AG04450 (cell line): Measurements from ENCODE around the gene ZNHIT6. TPM values are rescaled to one million over a fixed set of nuclear protein-coding genes. Genes with fewer than 3 reads are reported as not detected.

Source experiments
- CTCF ChIA-PET: fragments of 300-600, 350-600 bp; formaldehyde crosslinking; extraction: SDS; loops from one replicate; lab custom pipeline; 2022; ENCODE audit warnings: antibody characterized with exemption, inconsistent platforms; lab: Charles Lee
- POLR2A ChIA-PET: fragments of 350-600 bp; formaldehyde crosslinking; extraction: SDS; loops from one replicate; lab custom pipeline; 2021; ENCODE audit warnings: antibody characterized with exemption, inconsistent platforms; lab: Yijun Ruan, JAX
- DNase-seq: peaks from one replicate; pipeline ENCODE4 v3.0.0-alpha.2; 2011; ENCODE audit warnings: low read depth, low spot score
- H3K27ac ChIP-seq: one replicate; pipeline ENCODE4 v1.5.1; 2012; ENCODE audit warnings: low read depth, low read length, control low read depth
- H3K27me3 ChIP-seq: one replicate; pipeline ENCODE4 v1.6.0; 2012; ENCODE audit warnings: low read length; ENCODE audit not compliant: control insufficient read depth, insufficient read depth
- H3K4me3 ChIP-seq: 2 replicates; pipeline ENCODE4 v1.5.1; 2011; ENCODE audit warnings: mild to moderate bottlenecking, low read depth, low read length, control low read depth
- H3K9me3 ChIP-seq: 2 replicates; pipeline ENCODE4 v1.5.1; 2012; ENCODE audit warnings: low read length; ENCODE audit not compliant: control insufficient read depth, insufficient read depth
- polyA plus RNA-seq: library from polyadenylated mRNA; depleted of rRNA; stranded (reverse); fragments of >200 nt; gene quantifications from 2 replicates; pipeline ENCODE4 v1.2.3, GENCODE V29; 2011
- TF ChIP-seq, protein P1 (sequence below): IDR thresholded peaks from 2 replicates; pipeline ENCODE4 v1.5.1; 2011; ENCODE audit warnings: low read depth, low read length, control low read depth, inconsistent platforms

Gene ZNHIT6
- polyA plus RNA-seq, 1 experiment, result 19.2 TPM

DNA sequence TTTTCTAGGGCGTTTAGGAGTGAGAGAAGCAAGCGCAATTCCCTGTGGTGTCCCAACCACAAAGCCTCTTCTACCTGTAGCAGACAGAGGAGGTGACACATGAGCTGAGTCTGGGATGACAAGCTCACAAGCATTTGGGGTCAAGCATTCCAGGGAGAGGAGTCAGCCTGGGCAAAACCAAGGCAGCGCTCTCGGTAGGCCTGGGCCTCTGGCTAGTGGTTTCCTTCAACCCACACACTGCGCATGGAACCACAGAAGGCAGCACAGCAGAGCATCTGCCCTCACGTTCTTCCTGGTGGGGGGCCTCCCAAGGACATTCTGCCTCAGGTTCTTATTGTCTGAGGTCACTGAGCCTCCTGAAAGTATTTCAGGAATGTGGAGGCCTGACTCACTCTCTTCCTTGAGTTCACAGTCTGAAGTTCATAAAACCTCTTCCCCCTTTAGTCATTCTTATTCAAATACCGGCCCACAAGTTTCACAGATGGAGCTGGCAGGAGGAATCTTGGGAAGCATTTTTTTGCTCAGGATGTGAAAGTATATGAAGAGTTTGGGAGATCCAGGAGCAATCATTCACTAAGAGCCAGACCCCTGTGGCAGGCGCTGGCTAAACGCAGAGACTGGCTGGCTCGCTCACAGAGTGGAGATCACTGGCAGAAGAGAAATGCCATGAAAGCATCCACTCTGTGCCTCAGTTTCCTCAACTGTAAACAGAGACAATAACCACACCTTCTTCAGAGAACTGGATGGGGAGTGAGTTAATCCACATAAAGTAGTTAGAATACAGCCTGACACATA, 100.9 kb downstream of the ZNHIT6 start:
- peak; percentile 99 for DNase-seq
- POLR2A ChIA-PET, result interaction anchor here (0.8 to 3.9 kb wide), 10 partner anchors 12 to 243 kb away, joined by 3 to 49 read pairs (median 4); partner anchors contain the start of gene CCN1
- TF ChIP-seq, protein P1, sequence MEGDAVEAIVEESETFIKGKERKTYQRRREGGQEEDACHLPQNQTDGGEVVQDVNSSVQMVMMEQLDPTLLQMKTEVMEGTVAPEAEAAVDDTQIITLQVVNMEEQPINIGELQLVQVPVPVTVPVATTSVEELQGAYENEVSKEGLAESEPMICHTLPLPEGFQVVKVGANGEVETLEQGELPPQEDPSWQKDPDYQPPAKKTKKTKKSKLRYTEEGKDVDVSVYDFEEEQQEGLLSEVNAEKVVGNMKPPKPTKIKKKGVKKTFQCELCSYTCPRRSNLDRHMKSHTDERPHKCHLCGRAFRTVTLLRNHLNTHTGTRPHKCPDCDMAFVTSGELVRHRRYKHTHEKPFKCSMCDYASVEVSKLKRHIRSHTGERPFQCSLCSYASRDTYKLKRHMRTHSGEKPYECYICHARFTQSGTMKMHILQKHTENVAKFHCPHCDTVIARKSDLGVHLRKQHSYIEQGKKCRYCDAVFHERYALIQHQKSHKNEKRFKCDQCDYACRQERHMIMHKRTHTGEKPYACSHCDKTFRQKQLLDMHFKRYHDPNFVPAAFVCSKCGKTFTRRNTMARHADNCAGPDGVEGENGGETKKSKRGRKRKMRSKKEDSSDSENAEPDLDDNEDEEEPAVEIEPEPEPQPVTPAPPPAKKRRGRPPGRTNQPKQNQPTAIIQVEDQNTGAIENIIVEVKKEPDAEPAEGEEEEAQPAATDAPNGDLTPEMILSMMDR, result no peak
- CTCF ChIA-PET, result interaction anchor here (0.8 to 3.4 kb wide), 6 partner anchors 8 to 86 kb away, joined by 3 to 20 read pairs (median 3); no protein-coding TSS in a partner anchor
- Histone ChIP-seq H3K27ac (peak overlapping the region; percentile 99), H3K27me3 (no peaks in the 10 kb centered on the region), H3K4me3 (no peak overlapping the region), H3K9me3 (no peaks in the 10 kb centered on the region)

DNA sequence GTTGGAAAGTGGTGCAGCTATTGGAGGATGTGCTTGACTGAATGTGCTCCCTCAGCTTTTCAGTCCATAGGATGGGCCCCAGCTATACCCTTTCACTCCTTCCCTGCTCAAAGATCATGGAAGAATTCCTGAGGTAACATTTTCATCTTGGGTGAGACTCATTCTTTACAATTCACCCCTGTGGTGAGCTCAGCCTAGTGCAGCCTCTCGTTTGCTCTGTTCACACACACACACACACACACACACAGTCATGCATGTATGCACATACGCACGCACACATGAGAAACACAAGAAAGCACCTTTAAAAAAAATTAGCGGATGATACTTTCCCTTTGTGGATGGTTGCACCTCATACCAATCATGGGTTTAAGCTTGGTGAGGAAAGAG, 101.8 kb downstream of the ZNHIT6 start:
- Histone ChIP-seq H3K27ac (peak overlapping the region; percentile 99), H3K9me3 (no peaks in the 10 kb centered on the region), H3K27me3 (no peaks in the 10 kb centered on the region), H3K4me3 (no peak overlapping the region)
- ChIA-PET CTCF (interaction anchor here (0.8 to 3.4 kb wide), 5 partner anchors 9 to 86 kb away, joined by 3 to 20 read pairs (median 3); no protein-coding TSS in a partner anchor), POLR2A (interaction anchor here (0.8 to 3.9 kb wide), 7 partner anchors 11 to 87 kb away, joined by 4 to 49 read pairs (median 9); partner anchors contain the start of gene CCN1)
- TF ChIP-seq, protein P1, result no peak
- DNase-seq, result no peak

DNA sequence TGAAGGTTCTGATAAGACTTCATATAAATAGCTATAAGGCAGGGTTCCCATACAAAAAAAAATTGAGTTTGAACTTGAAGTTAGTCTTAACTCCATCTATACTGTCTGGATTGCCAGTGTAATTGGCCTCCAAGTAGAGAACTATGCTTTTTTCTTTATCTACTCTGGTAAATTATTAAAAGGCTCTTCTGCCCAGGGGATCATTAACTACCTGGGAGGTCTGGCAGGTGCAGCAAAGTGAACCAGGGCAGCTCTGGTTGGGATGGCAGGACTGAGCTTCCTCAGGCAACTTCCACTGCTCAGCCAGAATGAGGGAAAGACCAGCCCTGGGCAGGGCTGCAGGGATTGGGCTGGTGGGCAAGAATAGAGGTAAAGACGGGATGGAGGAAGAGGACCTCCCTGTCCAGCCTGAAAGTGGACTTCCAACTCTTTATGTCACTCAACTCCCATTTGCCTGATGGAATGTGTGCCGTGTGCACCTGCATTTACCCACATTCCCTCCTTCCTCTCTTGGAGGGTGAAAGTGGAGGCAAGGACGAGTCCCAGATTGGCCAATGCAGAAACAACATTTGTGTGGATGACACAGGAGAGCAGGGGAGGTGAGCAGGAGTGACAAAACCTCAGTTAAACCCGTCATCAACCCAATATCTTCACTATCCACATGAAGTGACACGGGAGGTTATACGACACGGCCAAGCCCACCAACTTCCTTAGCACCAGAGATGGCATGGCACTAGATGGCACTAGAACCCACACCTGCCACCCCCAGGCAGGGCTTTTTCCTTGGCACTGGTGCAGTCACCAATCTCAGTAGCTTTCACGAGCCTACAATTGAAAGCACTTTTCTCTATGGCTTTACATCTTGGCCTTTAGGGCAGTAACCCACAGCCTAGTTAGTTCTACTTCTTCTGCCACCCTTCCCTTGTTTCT, 102.5 kb downstream of the ZNHIT6 start:
- H3K9me3 ChIP-seq, result no peaks in the 10 kb centered on the region
- H3K27me3 ChIP-seq, result no peaks in the 10 kb centered on the region
- TF ChIP-seq, protein P1, result no peak
- DNase-seq, result no peak
- CTCF ChIA-PET, result interaction anchor here (0.5 to 3.4 kb wide), 3 partner anchors 20 to 749 kb away, joined by 5 to 20 read pairs (median 6); no protein-coding TSS in a partner anchor
- POLR2A ChIA-PET, result interaction anchor here (1.3 to 3.9 kb wide), 4 partner anchors 11 to 25 kb away, joined by 4 to 49 read pairs (median 30); partner anchors contain the start of gene CCN1
- no peak overlapping the region for H3K4me3 ChIP-seq
- peak overlapping the region; percentile 99 for H3K27ac ChIP-seq

DNA sequence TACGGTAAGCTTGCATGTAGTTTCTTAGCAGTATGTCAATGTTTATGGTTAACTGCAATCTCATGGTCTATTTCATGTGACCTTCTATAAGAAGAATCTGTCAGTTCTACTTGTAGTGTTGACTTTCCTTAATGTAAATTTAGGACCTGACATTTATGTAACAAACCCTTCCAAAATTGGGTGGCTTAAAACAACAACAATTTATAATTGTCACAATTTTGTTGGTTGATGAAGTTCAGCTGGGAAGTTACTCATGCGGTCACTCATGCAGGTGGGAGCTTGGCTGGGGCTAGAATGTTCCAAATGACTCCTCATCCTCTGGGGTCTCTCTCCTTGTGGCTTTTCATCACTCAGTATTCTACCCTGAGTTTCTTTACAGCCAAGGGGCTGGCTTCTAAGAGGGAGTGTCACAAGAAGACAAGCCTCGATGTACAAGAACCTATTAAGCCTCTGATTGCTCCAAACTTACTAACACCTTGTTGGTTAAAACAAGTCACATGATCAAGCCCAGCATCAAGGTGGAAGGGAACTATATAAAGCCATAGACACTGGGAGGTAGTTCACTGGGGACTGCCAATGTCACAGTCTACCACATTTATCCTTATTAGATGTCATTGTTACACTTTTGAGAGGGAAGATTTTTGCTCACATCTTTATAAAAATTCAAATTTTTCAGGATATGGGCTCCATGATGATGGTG, 103.8 kb downstream of the ZNHIT6 start:
- POLR2A ChIA-PET, result interaction anchor here (1.0 to 2.3 kb wide), 4 partner anchors 8 to 24 kb away, joined by 3 to 10 read pairs (median 5); no protein-coding TSS in a partner anchor
- no peaks in the 10 kb centered on the region for H3K27me3 ChIP-seq
- CTCF ChIA-PET, result interaction anchor here (1.6 to 2.0 kb wide), 2 partner anchors 12 to 88 kb away, joined by 3 to 11 read pairs; no protein-coding TSS in a partner anchor
- H3K4me3 ChIP-seq, result no peak overlapping the region
- no peak for DNase-seq
- H3K9me3 ChIP-seq, result no peaks in the 10 kb centered on the region; the same call in 1 of the 2 replicates
- TF ChIP-seq, protein P1, result no peak
- no peak overlapping the region for H3K27ac ChIP-seq
